Suppressor macrophage (primary cell): Measurements from ENCODE around the gene PRCC.

Experiments
- DNase-seq, 4 experiments: peaks; one replicate each; pipeline ENCODE4 v3.0.0-alpha.2; 2020 to 2022

The PRCC gene

DNA sequence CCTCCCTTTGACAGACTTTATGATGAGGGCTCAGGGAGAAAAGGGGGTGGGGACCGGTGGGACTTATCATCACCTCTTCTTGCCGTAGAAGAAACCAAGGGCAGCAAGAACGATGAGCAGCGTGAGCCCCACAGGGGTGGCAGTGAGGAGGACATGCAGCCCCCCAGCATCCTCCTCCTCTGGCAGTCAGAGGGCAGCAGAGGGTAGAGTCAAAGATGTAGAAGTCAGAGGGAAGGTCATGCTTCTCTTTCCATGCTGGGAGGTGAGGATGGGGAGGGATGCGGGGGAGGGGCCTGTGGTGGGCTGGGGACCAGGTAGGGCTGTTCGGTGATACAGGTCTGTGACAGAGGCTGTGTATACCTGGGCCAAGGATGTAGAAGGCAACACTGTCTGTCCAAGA, 76.8 kb downstream of the PRCC start:
- no peak for DNase-seq

DNA sequence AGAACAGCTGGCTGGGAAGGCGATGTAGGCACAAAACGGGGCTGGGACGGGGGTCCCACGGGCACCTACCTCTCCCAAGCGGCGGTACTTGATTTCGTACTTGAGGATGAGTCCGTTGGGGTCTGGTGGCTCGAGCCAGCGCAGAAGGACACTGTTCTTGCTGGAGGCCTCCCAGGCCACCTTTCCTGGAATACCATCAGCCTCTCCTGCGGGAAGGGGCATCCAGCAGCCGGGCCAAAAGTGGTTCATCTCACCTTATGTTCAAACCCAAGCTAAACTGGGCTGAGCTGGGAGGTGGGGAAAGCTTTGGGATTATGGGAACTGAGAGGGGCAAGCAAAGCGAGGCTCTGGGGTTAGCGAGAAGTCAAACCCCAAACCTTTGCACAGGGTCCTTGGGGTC, 77.3 kb downstream of the PRCC start:
- DNase-seq = no peak

DNA sequence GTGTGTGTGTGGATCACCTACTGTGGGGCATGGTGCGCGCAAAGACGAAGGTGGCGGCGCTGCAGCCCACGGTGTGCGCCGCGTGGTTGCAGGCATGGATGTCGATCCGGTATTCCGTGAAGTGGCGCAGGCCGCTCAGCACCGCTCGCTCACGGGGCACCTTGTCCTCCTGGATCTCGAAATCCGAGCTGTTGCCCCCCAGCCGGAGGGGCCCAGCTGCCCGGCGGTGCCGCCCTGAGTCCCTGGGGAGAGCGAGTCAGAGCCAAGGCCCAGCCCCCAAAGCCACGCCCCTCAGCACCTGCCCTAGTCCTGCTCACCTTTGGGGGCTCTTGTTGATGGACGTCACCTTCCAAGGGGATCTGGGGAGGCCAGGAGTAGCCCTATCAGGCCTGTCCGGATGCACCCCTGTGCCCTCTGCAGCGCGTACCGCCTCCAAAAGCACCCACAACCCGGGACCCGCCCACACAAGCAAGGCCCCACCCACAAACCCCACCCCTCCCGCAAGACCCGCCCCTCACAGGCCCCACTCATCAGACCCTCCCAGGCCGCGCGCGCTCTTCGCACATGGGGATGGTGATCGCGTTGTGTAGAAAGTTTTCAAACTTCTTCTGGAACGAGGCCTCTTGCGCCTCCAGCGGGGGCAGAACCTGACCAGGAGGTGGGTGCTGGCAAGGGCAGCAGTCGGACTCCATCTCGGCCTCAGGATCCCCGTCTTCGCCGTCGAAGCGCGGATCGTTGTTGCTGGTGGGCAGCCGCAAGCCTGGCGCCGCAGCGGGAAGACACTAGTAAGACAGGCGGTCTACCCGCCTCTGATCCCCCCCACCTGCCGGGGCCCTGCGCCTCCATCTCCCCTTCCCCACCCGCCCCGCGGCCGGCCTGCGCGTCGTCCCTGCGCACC, 78.0 kb downstream of the PRCC start:
- peak in 1 of 4 experiments; percentile 4 for DNase-seq

DNA sequence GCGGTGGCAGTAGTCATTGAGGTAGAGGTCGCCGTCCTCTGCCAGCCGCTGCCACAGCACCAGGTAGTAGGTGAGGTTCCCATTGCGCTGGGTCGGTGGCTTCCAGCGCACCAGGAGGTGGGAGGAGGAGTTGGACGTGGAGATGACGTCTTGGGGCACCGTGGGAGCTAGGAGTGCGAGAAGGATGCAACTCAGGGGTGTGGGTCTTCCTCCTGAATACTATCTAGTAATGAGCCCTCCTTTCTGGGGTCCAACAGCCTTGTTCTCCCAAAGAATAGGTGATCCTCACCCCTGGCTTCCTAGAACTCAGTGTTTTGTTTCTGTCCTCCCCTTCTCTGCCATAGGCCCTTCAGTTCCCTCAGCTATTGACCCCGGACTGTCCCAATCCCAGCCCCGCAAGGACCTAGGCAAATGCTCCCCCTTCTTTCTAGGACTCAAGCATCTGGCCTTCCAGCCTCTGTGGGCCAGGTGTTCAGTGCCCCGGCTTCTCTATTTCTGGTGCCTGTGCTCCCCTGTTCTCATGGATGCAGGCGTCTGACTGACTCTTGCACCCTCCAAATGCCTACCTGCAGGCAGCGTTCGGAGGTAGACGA, 78.7 kb downstream of the PRCC start:
- DNase-seq = no peak

DNA sequence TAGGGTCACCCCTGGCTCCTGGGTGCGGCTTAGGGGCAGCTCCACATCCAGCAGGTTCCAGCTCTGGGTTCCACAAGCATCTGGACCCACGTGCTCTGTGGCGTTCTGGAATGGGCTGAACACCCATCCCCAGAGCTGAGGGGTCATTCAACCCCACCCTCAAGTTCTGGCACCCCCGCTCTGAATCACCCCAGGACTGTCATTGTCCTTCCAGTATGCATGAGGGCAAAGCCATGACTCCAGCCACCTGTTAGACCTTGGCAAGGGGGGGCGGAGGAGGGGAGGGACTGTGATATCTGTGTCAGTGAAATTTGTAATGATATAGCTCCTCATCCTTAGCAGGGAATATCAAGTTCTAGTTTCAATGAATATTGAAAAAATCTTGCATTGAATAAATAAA, 79.3 kb downstream of the PRCC start:
- no peak for DNase-seq

DNA sequence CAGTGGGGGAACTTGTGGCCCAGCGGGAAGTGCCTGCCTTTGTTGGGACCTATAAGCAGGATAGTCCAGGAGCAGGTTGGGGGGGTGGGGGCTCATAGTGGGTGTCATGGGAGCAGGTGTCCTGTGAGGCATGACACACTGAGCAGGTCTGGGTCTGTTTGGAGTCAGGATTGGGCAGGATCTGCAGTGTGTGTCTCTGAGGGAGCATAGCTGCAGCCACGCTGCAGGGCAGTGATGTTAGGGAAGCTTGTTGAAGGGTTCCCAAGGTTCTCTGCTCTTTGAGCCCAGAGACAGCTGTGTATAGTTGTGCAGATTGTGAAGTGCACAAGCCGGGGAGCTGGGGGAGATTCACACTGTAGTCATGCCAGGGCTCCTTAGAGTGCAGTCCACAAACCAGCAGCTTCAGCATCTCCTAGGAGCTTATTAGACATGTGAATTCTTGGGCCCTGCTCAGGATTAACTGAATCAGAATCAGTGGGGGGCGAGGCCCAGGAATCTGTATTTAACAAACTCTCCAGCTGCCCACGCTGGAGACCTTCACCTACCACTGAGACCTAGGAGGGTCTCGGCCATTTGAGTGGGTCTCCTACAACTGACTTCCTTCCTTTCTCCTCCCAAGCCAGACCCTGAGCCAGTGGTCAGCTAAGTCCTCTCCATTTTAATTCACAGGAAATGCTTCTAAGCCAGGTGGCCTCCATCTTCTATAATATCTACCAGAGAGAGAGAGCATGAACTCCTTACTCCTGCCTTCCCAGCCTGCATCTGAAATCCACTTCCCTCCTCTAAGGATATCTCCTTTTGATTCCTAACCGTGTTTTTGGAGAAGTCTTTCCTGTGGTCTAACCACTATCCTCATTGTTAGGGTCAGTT, 80.5 kb downstream of the PRCC start:
- DNase-seq = no peak

DNA sequence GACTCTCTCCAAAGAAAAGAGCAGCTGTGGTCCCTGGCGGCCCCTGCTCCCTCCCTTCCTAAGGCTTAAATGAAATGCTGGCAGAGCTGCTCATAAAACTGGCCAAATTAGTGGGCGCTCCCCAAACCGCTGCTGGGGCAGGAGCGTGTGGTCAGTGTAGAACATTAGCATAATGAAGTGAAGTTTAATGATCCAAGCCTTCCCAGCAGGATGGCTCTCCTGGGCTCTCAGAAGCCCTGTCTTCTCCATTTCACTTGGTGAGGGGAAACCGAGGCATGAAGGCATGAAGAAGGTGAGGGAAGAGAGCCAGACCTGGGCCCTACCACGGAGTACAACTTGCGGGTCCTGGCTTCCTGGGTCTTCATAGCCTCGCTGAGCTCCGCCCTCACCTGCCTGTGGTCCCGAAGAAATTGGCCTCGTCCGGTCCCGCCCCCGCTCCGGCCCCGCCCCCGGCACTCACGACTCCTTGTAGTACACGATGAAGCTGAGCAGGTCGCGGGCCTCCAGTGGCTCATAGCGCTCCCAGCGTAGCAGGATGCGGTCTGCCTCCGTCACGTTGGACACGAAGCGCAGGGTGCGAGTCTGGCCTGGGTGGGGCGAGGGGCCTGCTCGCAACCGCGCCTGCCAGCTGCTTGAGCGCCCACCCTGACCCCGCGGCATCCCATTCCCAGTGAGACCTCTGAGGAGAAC, 81.3 kb downstream of the PRCC start:
- no peak for DNase-seq

DNA sequence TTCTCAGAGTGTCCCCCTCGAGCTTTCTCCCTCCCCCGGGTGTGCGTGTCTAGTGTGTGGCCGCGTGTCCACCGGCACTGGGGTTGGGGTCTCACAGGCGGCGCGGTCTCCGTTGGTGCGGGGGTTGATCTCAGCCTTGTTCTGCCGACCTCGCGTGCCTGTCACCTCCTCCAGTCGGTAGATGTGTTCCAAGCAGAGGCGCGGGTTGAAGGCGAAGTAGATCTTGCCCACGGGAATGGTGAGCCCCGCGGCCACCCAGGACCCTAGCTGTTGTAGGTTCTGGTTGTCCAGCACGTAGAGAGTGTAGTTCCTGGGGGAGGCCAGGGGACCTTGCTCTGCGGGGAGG, 81.8 kb downstream of the PRCC start:
- DNase-seq = no peak
